B cell (primary cell): ENCODE measurements around the gene ANKS1B. TPM values are rescaled to one million over a fixed set of nuclear protein-coding genes. Genes with fewer than 3 reads are reported as not detected.

ENCODE experiments used
- ATAC-seq: fragments of 200-7000 bp; cut with Tn5 transposase; one replicate; pipeline ENCODE4 v1.10.0; 2021; ENCODE audit warnings: low read depth, mild to moderate bottlenecking, moderate number of reproducible peaks, moderate library complexity
- CTCF ChIA-PET: fragments of 350-600 bp; sonication (Branson Sonifier 250); formaldehyde crosslinking; loops from one replicate; lab custom pipeline; 2021; ENCODE audit warnings: antibody characterized with exemption, inconsistent platforms; lab: Charles Lee
- POLR2A ChIA-PET: fragments of 350-600 bp; sonication (Branson Sonifier 250); formaldehyde crosslinking; loops from one replicate; lab custom pipeline; 2021; ENCODE audit warnings: antibody characterized with exemption; lab: Charles Lee
- DNase-seq: peaks from one replicate; pipeline ENCODE4 v3.0.0; 2013
- H2AFZ ChIP-seq: 2 replicates; pipeline ENCODE4 v1.6.1; 2012; ENCODE audit warnings: mild to moderate bottlenecking, low read depth, low read length; ENCODE audit not compliant: insufficient read depth, poor library complexity, severe bottlenecking
- H3K27ac ChIP-seq, 2 donors: 1 replicate in 1 of 2; 2 replicates in 1 of 2; pipeline ENCODE4 v1.5.1; 2012 to 2013; ENCODE audit warnings: low read length in 2 of 2, mild to moderate bottlenecking in 2 of 2, moderate library complexity in 1 of 2
- H3K27me3 ChIP-seq, 4 experiments: fragments of 200-600 bp in 1 of 4; sonication (generic) in 1 of 4; replicated peaks in 1 of 4; 1 replicate in 2 of 4; 2 replicates in 2 of 4; pipeline versions ENCODE4 v1.6.1 to v1.7.0; 2013 to 2016; ENCODE audit warnings: low read length in 3 of 4, mild to moderate bottlenecking in 2 of 4, mixed read lengths in 1 of 4, moderate library complexity in 1 of 4; ENCODE audit not compliant: insufficient read depth in 4 of 4, control insufficient read depth in 3 of 4; ENCODE audit errors: control extremely low read depth in 1 of 4
- H3K36me3 ChIP-seq, 2 experiments: replicated peaks in 1 of 2; 1 replicate in 1 of 2; 2 replicates in 1 of 2; pipeline versions ENCODE4 v1.6.1 to v1.7.1; 2013; ENCODE audit warnings: low read length in 1 of 2; ENCODE audit not compliant: insufficient read depth in 2 of 2, control insufficient read depth in 1 of 2; ENCODE audit errors: control extremely low read depth in 1 of 2, extremely low read depth in 1 of 2
- H3K4me1 ChIP-seq, 2 donors: fragments of 200-600 bp in 1 of 2; sonication (generic) in 1 of 2; 1 replicate in 1 of 2; 2 replicates in 1 of 2; pipeline versions ENCODE4 v1.5.1 to v1.6.1; 2013 to 2017; ENCODE audit warnings: low read length in 2 of 2; ENCODE audit not compliant: control insufficient read depth in 2 of 2, insufficient read depth in 2 of 2
- H3K4me2 ChIP-seq: replicated peaks from 2 replicates; pipeline ENCODE3; 2012; ENCODE audit warnings: mild to moderate bottlenecking, low read depth, low read length; ENCODE audit not compliant: poor library complexity, severe bottlenecking
- H3K4me3 ChIP-seq, 5 experiments: fragments of 200-600 bp in 1 of 5; sonication (generic) in 1 of 5; 1 replicate in 3 of 5; 2 replicates in 2 of 5; pipeline versions ENCODE4 v1.5.1 to v1.7.0; 2011 to 2016; ENCODE audit warnings: low read length in 4 of 5, mild to moderate bottlenecking in 4 of 5, low read depth in 2 of 5, control low read depth in 1 of 5, moderate library complexity in 1 of 5; ENCODE audit not compliant: insufficient read depth in 1 of 5; ENCODE audit errors: control extremely low read depth in 1 of 5, extremely low read depth in 1 of 5
- H3K79me2 ChIP-seq: fragments of 200-600 bp; sonication (generic); one replicate; pipeline ENCODE4 v1.6.0; 2016; ENCODE audit warnings: low read length; ENCODE audit not compliant: control insufficient read depth, insufficient read depth
- H3K9ac ChIP-seq: fragments of 200-600 bp; sonication (generic); 2 replicates; pipeline ENCODE4 v1.6.1; 2017; ENCODE audit warnings: mild to moderate bottlenecking, low read length, moderate library complexity
- H3K9me3 ChIP-seq, 3 donors: one replicate each; pipeline versions ENCODE4 v1.6.1 to v1.7.1; 2013; ENCODE audit warnings: low read length in 2 of 3; ENCODE audit not compliant: control insufficient read depth in 2 of 3, insufficient read depth in 1 of 3; ENCODE audit errors: control extremely low read depth in 1 of 3
- H4K20me1 ChIP-seq: 2 replicates; pipeline ENCODE4 v1.6.0; 2012; ENCODE audit warnings: mild to moderate bottlenecking, low read length; ENCODE audit not compliant: insufficient read depth, control insufficient read depth, poor library complexity, severe bottlenecking
- H3K27ac Mint-ChIP-seq: one replicate; pipeline ENCODE4 v1.8.0; 2021; ENCODE audit warnings: mixed read lengths
- H3K27me3 Mint-ChIP-seq: one replicate; pipeline ENCODE4 v1.8.0; 2021; ENCODE audit warnings: mixed read lengths
- H3K4me1 Mint-ChIP-seq: one replicate; pipeline ENCODE4 v1.8.0; 2021; ENCODE audit warnings: mixed read lengths
- H3K4me3 Mint-ChIP-seq: one replicate; pipeline ENCODE4 v1.8.0; 2021; ENCODE audit warnings: mixed read lengths
- H3K9me3 Mint-ChIP-seq: one replicate; pipeline ENCODE4 v1.8.0; 2022; ENCODE audit warnings: mixed read lengths; ENCODE audit not compliant: insufficient read depth
- EZH2 ChIP-seq: IDR thresholded peaks from 2 replicates; pipeline ENCODE4 v1.6.1; 2012; ENCODE audit warnings: borderline replicate concordance, low read depth, mild to moderate bottlenecking, moderate library complexity, low read length; ENCODE audit not compliant: insufficient read depth, poor library complexity, severe bottlenecking
- WGBS: methylation state at CpG from one replicate; pipeline ENCODE4 v1.1.5; 2013; ENCODE audit warnings: missing lambda C conversion rate; ENCODE audit not compliant: insufficient coverage; 5-methylcytosine and 5-hydroxymethylcytosine counted together
- intact Hi-C: fragments of 100-400 bp; cut with micrococcal nuclease; formaldehyde crosslinking; loops from one replicate; pipeline ENCODE4 v1.10.0; 2022
- polyA plus RNA-seq: library from polyadenylated mRNA; depleted of rRNA; stranded (reverse); fragments of >200 nt; gene quantifications from 2 replicates; pipeline ENCODE4 v1.2.3, GENCODE V29; 2012
- total RNA-seq, 2 donors: library from RNA; stranded (reverse); fragments of 120-200 nt in 1 of 2; gene quantifications; 1 replicate in 1 of 2; 2 replicates in 1 of 2; pipeline versions ENCODE4 v1.2.3 to v1.2.4, GENCODE V29; 2013 to 2022
- TF ChIP-seq, protein P1 (sequence below): fragments of 200-600 bp; IDR thresholded peaks from one replicate; pipeline ENCODE4 v1.8.0; 2022; ENCODE audit warnings: antibody characterized with exemption, mild to moderate bottlenecking

The ANKS1B gene
- total and polyA plus RNA-seq, 2 donors (not counting 1 experiment from before 2014, with no cell fraction given) = not detected

DNA sequence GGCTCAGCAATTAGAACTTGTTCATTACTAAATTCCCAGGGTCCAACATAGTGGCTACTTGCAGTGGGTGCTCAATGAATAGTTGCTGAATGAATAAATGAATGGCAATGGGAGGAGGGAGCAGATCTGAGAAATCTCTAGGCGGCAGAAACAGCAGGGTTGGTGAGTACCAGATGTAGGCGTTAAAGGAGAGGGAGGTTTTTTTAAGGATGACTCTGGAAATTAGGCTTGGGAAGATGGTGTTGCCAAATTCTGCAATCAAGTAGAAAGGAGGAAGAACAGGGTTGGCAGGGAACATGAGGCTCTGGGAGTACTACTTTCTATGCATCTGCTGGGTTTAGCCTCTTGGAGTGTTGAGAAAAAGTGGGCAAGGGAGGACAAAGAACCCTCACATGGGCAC, 1132.6 kb downstream of the ANKS1B start:
- ATAC-seq = no peak
- Histone ChIP-seq H3K4me1 (no peaks in the 10 kb centered on the region), H3K4me3 (no peak overlapping the region), H3K36me3 (no peaks in the 10 kb centered on the region), H3K79me2 (no peaks in the 10 kb centered on the region), H3K27ac (no peak overlapping the region), H2AFZ (no peak overlapping the region), H4K20me1 (no peaks in the 10 kb centered on the region), H3K4me2 (no peak overlapping the region), H3K27me3 (no peaks in the 10 kb centered on the region), H3K9me3 (no peaks in the 10 kb centered on the region), H3K9ac (no peak overlapping the region)
- WGBS = 86% methylated on average over 2 of the region's 2 CpGs
- TF ChIP-seq EZH2 = no peak
- TF ChIP-seq, protein P1, sequence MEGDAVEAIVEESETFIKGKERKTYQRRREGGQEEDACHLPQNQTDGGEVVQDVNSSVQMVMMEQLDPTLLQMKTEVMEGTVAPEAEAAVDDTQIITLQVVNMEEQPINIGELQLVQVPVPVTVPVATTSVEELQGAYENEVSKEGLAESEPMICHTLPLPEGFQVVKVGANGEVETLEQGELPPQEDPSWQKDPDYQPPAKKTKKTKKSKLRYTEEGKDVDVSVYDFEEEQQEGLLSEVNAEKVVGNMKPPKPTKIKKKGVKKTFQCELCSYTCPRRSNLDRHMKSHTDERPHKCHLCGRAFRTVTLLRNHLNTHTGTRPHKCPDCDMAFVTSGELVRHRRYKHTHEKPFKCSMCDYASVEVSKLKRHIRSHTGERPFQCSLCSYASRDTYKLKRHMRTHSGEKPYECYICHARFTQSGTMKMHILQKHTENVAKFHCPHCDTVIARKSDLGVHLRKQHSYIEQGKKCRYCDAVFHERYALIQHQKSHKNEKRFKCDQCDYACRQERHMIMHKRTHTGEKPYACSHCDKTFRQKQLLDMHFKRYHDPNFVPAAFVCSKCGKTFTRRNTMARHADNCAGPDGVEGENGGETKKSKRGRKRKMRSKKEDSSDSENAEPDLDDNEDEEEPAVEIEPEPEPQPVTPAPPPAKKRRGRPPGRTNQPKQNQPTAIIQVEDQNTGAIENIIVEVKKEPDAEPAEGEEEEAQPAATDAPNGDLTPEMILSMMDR = no peak
- H3K27ac Mint-ChIP-seq = no peak overlapping the region
- DNase-seq = no peak
- peaks cover 13% of the 10 kb centered on the region for H3K27me3 Mint-ChIP-seq
- intact Hi-C loops = no loop called here
- POLR2A ChIA-PET = no interaction called here
- no peaks in the 10 kb centered on the region for H3K9me3 Mint-ChIP-seq
- CTCF ChIA-PET = no interaction called here
- no peaks in the 10 kb centered on the region for H3K4me1 Mint-ChIP-seq
- H3K4me3 Mint-ChIP-seq = no peak overlapping the region

- WGBS = no CpG with 5 or more reads among the region's 2 CpGs
- TF ChIP-seq, protein P1 = no peak
- no peak for TF ChIP-seq EZH2
- Mint-ChIP-seq H3K4me3 (no peak overlapping the region), H3K27ac (no peak overlapping the region), H3K27me3 (peaks cover 12% of the 10 kb centered on the region), H3K4me1 (no peaks in the 10 kb centered on the region), H3K9me3 (no peaks in the 10 kb centered on the region)
- ATAC-seq (no peak), DNase-seq (no peak)
- POLR2A ChIA-PET = no interaction called here
- no peaks in the 10 kb centered on the region for H3K79me2 ChIP-seq
- CTCF ChIA-PET = no interaction called here
- intact Hi-C loops = no loop called here
- H3K27me3 ChIP-seq = no peaks in the 10 kb centered on the region
- no peak overlapping the region for H3K4me3 ChIP-seq
- H3K9ac ChIP-seq = no peak overlapping the region
- no peak overlapping the region for H2AFZ ChIP-seq
- H3K4me2 ChIP-seq = no peak overlapping the region
- no peaks in the 10 kb centered on the region for H3K9me3 ChIP-seq
- no peaks in the 10 kb centered on the region for H3K4me1 ChIP-seq
- H3K36me3 ChIP-seq = no peaks in the 10 kb centered on the region
- H4K20me1 ChIP-seq = no peaks in the 10 kb centered on the region
- H3K27ac ChIP-seq = no peak overlapping the region
Measured at GRCh38 chr12:98847242-98847641, 1137.5 kb downstream of the ANKS1B start.
